GM15510 (cell line): ENCODE results near the gene PYY.

Source experiments
- POLR2A ChIP-seq: IDR thresholded peaks from 3 replicates; pipeline ENCODE4 v1.6.1; 2011; ENCODE audit warnings: borderline replicate concordance; ENCODE audit not compliant: insufficient read length; ENCODE audit errors: extremely low read depth

PYY gene

DNA sequence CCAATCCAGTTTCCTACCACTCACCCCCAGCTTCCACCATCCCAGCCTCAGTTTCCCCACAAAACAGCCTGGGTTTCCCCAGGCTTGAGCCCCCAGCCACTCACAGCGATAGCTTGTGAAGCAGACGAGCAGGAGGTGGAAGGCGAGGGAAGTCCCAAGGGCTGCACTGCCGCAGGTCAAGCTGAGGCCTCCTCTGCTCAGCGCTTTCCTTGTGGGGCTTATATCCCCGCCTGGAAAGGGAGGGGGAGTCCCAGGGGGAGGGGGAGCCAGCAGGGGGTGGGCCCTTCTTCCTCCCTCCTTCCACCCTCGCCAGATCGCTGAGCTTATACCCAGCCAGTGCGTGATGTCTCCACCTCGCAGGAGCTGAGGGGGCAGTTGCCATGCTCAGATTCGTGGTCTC, at the start of gene PYY:
Gene PYY, minus strand, starts transcription at position 195 of the 400 bp plus-strand sequence. CDS start 457 bp downstream, outside the sequence.
- TF ChIP-seq POLR2A = no peak

DNA sequence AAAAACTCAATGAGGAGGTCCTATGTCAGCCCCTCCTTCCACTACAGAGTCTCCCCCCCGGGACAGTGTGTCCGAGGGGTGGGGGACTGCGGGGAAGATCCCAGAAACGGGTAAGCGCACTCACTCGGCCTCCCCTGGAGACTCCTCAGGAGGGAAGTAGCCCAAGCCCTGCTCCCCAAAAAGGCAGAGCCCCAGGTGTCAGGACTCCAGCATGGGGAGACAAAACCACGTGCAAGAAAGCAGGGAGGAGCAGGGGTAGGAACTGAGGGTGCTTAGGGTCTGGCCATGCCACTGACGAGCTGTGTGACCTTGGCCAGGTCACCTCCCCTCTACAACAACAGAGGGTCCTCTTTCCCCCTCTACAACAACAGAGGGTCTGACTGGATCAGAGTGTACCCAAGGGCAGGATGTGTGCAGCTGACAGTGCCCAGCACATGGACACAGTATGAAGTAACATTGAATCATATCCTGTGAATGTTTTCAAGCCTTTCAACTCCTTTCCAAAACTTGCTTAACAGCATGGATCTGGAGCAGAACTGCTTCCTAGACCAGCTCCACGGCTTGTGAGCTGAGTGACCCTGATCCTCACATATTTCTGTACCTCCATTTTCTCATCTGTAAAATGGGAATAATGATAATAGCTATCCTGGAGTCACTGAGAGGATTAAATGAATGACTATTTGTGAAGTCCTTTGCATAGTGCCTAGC, 48.6 kb upstream of the PYY start:
- TF ChIP-seq POLR2A = no peak

DNA sequence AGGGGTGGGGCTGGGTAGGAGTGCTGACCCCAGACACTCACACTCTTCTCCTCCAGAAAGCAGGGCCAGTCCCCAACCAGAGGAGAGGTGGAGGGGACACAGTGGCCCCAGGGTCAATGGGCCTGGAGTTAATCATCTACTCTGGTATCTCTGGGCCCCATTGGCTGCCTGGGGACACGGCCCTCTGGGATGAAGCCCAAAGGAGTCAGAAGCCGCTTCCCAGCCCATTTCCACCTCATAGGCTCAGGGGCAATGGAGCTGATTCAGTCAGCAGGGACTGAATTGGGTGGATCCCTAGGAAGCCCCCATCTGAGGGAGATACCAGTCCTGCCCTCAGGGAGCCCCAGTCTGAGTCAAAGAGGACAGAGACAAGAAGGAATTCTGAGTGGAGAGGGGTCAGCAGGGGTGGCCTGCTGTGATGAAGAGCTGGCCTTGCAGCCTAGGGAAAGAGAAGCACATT, 47.8 kb upstream of the PYY start:
- TF ChIP-seq POLR2A = no peak

DNA sequence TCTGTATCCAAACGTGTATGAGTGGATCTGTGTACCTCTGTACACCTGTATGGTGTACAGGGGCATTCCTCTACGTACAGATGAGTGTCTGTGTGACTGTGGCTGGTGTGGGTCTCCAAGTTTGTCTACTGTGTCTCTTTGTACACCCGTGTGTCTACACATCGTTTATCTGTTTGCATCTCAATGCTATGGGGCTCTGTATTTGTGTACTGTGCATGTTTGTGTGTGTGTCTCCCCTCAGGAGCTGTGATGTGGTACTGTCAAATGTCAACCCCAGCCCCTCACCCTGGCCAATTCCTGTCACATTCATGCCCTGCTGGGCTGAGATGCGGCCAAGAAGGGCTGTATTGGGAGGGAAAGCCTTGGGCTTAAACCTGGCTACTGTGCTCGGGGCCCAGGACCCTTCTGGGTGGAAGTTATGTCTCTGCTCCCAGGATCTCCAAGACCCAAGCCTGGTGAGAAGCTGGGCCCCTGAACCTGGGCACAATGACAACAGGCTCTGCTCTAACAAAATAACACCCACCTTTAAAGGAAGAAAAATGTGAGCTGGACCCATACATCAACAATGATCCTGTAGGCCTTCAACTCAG, 47.2 kb upstream of the PYY start:
- TF ChIP-seq POLR2A = no peak

DNA sequence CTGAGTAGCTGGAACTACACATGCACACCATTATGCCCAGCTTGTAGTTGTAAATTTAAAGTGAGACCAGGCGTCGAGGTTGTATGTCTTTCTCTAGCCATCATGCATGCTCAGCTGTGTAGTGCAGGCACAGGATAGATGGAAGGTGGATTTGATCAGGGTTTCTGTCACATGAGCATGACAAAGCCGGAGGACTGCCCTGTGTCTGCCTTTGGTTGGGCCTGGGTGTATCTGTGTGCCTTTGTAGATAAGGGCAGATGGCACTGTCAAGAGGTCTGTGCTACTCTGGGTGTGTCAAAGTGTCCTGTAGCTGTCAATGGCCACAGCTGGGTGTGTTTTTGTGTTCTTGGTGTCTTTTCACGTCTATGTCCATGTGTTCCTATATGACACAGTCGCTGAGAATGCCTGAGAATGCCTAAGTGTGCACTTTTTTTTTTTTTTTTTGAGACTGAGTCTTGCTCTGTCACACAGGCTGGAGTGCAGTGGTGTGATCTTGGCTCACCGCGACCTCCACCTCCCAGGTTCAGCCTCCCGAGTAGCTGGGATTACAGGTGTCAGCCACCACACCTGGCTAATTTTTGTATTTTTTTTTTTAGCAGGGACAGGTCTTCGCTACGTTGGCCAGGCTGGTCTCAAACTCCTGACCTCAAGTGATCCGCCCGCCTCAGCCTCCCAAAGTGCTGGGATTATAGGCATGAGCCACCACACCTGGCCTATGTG, 46.6 kb upstream of the PYY start:
- no peak for TF ChIP-seq POLR2A

DNA sequence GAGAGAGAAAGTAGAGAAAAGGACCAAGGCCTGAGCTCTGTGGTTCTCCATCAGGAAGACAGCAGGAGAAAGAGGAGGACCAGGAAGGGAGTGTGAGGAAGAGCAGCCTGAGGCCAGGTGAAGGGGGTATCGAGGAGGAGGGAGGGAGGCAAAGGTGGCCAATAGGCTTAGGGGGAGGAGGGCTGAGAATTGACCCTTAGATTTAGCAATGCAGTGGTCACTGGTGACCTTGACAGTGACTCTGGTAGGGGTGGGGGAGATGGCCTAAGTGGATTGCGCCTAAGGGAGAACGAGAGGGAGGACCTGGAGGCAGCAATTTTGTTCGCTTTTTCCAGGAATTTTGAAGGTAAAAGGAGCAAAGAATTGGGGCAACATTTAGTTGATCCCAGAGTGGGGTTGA, 45.3 kb upstream of the PYY start:
- TF ChIP-seq POLR2A = no peak

DNA sequence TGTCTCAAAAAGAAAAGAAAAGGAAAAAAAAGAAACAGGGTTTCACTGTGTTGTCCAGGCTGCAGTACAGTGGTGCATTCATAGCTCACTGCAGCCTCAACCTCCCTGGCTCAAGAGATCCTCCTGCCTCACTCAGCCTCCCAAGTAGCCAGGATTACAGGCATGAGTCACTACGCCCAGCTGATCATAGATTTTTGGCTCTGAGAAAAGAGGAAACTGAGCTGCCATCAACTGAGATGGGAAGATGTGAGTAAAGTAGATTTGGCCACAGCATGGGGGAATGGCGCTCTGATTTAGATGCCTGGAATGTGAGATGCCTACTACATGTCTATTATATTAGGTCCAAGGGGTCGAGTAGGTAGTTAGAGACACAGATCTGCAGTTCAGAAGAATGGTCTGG, 44.8 kb upstream of the PYY start:
- TF ChIP-seq POLR2A = no peak

DNA sequence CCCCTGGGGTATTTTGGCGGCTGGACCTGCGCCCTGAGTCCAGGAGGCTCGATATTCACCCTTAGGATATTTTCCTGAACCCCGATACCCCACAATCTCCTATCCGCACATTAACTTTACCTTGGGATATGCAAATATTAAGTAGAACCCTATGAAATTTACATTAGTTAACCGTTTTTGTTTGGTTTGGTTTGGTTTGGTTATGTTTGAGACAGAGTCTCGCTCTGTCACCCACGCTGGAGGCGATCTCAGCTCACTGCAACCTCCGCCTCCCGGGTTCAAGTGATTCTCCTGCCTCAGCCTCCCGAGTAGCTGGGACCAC, 41.4 kb upstream of the PYY start:
- TF ChIP-seq POLR2A = no peak

DNA sequence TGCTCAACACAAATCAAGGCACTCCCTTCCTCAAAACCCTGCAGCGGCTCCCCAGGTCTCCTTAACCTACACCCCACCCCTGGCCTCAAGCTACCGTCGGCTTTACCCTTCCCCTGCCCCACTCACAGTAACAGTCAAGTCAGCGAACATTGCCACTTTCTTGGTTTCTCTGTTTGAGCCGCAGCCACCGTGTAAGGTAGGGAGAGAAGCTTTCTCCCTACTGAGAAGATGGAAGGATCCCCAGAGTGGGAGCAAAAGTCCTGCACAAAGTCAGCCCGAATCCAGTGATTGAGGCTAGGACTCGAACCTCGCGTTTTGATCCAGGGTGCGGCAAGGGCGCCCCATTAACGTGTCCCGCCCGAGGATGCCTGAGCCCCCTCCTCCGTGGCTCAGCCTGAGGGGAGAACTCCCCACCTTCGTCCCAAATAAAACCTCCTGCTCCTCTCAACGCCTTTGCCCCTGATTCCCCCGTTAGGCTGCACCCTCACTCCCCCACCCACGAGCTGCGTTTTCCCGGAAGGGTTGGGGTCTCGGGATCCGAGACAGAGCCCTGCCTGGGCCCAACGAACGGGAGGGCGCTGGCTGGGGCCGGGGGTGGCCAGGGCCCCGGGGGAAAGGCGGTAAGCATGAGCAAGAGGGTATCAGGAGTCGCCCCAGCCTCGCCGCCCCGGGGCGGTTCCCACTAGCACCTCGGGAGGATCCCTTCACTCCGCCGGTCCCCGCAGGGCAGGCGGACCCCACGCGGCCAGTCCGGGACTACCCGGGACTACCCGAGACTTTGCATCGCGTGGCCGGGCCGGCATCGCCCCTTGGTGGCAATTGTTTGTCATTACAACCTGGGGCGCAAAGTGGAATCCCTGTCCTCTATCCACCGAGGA, 40.8 kb upstream of the PYY start:
- TF ChIP-seq POLR2A = no peak

DNA sequence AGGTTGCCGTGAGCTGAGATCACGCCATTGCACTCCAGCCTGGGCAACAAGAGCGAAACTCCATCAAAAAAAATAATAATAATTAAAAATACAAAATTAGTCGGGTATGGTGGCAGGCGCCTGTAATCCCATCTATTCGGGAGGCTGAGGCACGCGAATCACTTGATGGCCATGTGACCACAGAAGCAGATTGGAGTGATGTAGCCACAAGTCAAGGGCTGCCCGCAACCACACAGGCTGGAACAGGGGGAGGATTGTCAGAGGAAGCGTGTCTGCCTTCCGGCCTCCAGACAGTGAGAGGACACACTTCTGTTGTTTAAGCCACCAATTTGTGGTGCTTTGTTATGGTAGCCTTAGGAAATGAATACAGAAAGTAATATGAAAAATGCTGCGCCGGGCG, 38.9 kb upstream of the PYY start:
- TF ChIP-seq POLR2A = no peak

DNA sequence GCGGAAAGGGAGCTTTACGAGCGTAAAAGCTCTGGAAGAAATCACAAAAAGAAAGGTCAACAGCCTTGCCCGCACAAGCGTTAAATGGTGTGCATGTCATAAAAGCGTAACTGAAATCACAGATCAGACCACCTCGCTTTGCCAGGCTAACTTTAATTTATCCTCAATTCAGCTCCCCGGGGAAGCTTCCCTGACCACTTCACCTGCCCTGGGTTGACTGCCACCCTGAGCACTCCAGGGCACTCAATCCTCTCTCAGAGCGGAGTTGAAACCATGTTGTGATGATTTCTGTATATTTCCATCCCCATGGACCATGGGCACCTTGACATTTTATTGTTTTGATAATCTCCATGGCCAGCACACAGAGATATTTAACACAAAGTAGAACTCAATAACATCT, 34.6 kb upstream of the PYY start:
- TF ChIP-seq POLR2A = no peak

DNA sequence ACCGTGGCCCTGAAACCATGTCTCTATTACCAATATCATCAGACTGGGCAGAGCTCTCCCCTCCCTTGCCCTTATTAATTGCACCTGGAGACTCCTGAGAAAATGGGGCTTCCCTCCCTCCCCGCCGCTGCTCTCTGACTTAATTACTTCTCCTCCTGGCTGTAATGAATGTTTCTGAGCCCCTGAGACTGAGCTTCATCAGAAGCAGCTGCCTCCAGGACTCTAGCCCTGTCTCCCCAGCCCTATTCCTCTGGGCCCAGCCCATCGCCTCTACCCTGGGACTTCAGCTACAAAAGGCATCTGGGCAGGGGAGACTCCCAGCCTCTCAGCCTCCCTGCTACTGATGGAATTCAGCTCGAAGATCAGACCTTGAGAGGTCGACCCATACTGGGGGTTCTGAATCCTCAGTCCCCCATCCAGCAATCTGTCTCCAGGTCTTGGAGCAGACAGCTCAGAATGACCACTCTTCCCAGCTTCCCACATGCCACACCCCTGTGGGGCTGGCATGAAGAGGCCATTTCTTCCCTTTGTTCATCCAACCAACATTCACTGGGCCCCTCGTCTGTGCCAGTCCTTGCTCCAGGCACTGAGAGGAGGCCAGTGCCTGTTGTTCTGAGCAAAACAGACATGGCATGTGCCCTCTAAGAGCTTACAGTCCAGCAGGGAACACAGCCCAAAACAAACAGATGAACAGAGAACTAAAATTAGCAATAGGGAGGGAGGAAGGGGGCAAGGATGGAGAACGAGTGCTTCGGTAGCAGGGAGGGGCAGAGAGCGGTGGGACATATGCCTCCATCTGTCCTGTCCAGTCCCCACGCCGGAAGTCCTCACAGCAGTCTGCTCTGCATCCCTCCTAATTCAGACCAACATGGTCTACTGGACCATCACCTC, 33.6 kb upstream of the PYY start:
- no peak for TF ChIP-seq POLR2A

DNA sequence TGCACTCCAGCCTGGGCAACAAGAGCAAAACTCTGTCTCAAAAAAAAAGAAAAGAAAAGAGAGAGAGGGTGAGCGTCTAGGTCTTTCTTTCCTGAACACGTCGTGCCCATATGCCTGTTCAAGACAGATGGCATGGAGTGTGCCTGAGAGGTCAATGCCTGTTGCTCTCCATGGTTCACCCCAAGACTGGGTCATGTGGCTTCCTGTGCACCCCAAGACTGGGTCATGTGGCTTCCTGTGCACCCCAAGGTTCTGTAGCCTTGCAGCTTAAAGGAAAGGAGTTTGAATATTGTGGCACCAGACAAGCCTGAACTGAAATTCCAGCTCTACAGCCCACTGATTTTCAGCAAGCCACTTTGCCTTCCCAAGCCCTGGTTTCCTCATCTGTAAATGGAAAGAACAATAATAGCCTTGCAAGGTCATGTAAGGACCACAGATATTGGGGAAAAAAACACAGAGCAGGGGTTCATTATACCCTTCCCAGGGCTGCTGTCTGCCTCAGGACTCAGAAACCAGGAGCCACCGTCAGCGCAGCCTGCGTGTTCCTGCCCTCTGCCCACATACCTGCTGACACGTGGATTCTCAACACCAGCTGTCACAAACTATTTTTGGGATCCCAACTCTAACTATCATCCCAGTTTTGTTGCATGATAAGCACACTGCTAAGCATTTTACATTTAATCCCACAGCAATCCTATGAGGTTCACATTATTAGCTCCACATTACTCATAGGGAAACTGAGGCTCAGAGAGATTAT, 32.7 kb upstream of the PYY start:
- TF ChIP-seq POLR2A = no peak

DNA sequence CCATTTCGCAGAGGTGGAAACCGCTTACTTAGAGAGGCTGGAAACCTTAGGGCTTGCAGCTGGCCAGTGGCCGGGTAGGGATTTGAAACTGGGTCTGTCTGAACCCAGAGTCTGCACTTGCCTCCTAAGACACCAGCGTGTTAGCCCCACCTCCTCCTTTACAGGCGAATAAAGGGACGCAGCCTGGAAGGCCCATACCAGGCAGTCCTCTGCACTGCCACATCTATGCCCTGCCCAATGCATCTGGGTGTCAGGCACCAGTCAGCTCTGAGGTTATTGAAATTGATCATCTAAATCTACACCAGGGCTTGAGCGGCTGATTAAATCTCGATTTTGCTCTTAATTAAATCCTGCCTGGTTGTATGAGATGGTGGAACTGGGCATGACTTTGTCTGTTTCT, 30.8 kb upstream of the PYY start:
- no peak for TF ChIP-seq POLR2A
